Stimulated activated CD8-positive, alpha-beta memory T cell treated with anti-CD3 and anti-CD28 coated beads, Interleukin-15, amount 100 ng/mL, for 4 hours (primary cell): ENCODE measurements around the gene SNX20.

Experiments
- DNase-seq, 2 donors: peaks; one replicate each; pipeline ENCODE4 v3.0.0-alpha.2; 2020; ENCODE audit warnings: low read depth in 2 of 2

SNX20 gene

GRCh38 chr16:50662306-50662940 lies 18.7 kb downstream of the SNX20 start:
- no peak for DNase-seq

GRCh38 chr16:50659806-50660205 lies 21.3 kb downstream of the SNX20 start:
- no peak for DNase-seq

GRCh38 chr16:50657241-50657640 lies 23.9 kb downstream of the SNX20 start:
- DNase-seq: no peak

DNA sequence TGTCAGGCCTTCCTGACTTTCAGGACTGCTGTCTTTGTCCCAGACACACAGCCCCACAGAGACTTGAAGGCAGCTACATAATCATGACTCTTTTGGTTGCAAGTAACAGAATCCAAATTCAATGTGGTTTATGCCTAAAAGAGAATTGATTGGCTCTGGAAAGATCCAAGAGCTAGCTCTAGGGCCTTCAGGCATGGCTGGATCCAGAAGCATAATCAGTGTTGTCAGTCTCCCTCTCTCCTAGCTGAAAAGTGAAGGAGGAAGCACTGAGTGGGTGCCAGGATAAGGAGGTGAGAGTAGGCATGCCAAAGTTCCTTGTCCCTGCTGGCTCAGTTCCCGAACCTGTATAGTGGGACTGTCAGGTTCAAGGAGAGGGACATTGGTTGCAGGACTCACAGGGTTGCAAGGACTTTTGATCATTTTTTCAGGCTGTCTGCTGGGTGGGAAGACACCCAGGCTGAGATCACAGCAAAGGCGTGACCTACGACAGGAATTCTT lies 25.5 kb downstream of the SNX20 start:
- DNase-seq: no peak

GRCh38 chr16:50653633-50654519 lies 27.2 kb downstream of the SNX20 start:
- DNase-seq: no peak

GRCh38 chr16:50652836-50653425 lies 28.2 kb downstream of the SNX20 start:
- no peak for DNase-seq

GRCh38 chr16:50651835-50652438 lies 29.2 kb downstream of the SNX20 start:
- DNase-seq: no peak

DNA sequence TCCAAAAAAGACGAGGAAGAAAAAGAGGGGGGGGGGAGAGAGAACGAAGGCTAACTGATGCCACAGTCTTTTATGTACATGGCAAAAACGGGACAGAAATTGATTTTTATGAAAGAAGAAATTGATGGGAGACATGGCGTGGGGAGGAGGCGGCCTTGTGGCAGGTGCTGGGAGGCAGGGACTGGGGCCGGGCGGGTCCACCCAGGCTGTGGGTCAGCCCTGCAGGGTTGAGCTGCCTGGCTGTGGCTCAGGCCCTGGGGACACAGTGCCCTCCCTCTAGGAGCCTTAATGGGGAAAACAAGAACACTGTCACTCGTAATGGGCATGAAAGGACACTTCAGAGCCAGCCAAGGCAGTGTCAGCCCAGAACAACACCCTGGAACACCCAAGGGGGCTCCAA lies 34.8 kb downstream of the SNX20 start:
- DNase-seq: no peak

- DNase-seq: no peak
These were observed 35.4 kb downstream of the SNX20 start for GRCh38 chr16:50645563-50646220.

GRCh38 chr16:50644729-50645128 lies 36.4 kb downstream of the SNX20 start:
- DNase-seq: no peak

- DNase-seq: no peak
These were observed 36.9 kb downstream of the SNX20 start for GRCh38 chr16:50644245-50644644.

- no peak for DNase-seq
These were observed 37.9 kb downstream of the SNX20 start for GRCh38 chr16:50643192-50643591.

GRCh38 chr16:50642349-50642748 lies 38.8 kb downstream of the SNX20 start:
- no peak for DNase-seq

- no peak for DNase-seq
These were observed 39.3 kb downstream of the SNX20 start for GRCh38 chr16:50641818-50642187.

- DNase-seq: no peak
These were observed 39.9 kb downstream of the SNX20 start for GRCh38 chr16:50640919-50641817.

DNA sequence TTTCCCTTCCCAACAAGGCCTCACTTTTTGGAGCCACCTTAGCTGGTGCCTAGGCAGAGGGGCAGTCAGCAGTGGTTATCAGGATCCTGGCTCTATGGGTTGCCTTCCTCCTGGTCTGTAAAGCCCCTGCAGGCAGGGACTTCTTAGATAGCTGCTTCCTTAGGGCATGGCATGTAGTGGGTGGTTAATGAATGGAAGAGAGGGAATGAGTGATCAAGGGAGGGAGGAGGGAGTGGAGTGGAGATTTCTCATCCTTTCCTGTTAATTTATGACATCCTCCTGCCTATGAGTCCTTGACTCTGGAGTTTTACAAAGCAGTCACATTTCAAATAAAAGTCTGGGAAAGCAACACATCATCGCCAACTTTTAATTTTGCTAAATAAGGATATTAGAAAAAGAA lies 40.7 kb downstream of the SNX20 start:
- DNase-seq: no peak

- no peak for DNase-seq
These were observed 42.1 kb downstream of the SNX20 start for GRCh38 chr16:50638816-50639670.

DNA sequence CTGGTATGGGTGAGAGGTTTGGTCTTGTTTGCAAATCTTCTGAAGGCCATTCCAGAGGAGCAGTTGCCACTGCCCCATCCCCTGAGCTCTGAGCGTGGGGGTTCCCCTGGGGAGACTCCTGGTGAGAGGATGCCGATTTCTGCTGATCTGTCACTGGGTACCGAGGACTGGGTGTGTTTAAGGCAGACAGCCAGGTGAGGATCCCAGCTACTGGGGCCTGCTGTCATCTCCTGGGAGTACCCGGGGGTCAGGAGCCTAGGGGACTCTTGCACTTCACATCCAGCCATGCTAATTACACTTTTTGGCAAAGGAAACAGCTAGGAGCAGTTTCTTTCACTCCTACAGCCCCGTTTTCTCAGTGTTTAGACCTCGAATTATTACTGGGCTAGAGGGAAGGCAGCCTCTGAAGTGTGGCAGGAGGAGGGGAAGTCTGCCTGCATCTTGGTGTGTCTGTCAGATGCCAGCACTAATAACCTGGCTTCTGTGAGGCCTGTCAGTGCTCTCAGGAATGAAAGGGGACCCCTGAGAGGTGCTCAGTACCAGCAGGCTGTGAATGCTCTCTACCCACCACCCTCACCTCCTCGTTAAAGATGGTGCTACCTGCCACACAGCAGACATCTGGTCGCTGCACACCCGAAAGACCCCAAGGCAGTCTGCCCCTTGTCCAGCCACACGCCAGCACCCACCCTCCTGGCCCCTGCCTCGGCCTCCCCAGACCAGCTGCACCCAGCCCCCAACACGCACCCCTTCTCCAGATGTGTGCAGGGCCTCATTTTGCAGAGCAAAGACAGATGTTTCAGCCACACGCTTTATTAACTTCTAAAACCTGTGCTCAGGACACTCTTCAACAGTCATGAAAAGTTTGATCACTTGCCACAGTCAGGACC lies 43.2 kb downstream of the SNX20 start:
- DNase-seq: no peak
